HL-60 (cell line): Measurements from ENCODE around the gene SMARCC2.

ENCODE experiments used
- DNase-seq, 2 experiments: peaks; one replicate each; pipeline ENCODE4 v3.0.0-alpha.2; 2010 to 2020; ENCODE audit warnings: low read depth in 1 of 2, low spot score in 1 of 2
- H3K27ac ChIP-seq: fragments of 250-450 bp; sonication (Bioruptor Pico); replicated peaks from 2 replicates; pipeline ENCODE4 v1.5.1; 2020; ENCODE audit warnings: mild to moderate bottlenecking, moderate library complexity
- H3K27me3 ChIP-seq: fragments of 250-450 bp; sonication (Bioruptor Pico); 2 replicates; pipeline ENCODE4 v1.5.1; 2021; ENCODE audit warnings: mild to moderate bottlenecking, moderate library complexity; ENCODE audit not compliant: insufficient read depth, poor library complexity, severe bottlenecking
- H3K4me3 ChIP-seq: replicated peaks from 2 replicates; pipeline ENCODE4 v1.5.1; 2011; ENCODE audit warnings: mild to moderate bottlenecking, control low read depth, low read length; ENCODE audit not compliant: insufficient read depth
- GABPA ChIP-seq: IDR thresholded peaks from 2 replicates; pipeline ENCODE4 v1.6.1; 2012; ENCODE audit warnings: low read depth
- POLR2AphosphoS5 ChIP-seq: IDR thresholded peaks from 2 replicates; pipeline ENCODE4 v1.6.1; 2012; ENCODE audit warnings: low read depth
- SPI1 ChIP-seq: IDR thresholded peaks from 2 replicates; pipeline ENCODE4 v1.6.1; 2012; ENCODE audit warnings: low read depth, mild to moderate bottlenecking, borderline replicate concordance
- TF ChIP-seq, protein P1 (sequence below): IDR thresholded peaks from one replicate; pipeline ENCODE4 v1.5.1; 2011; ENCODE audit warnings: low read length, control low read depth, inconsistent platforms; ENCODE audit not compliant: insufficient read depth
- TF ChIP-seq, protein P2 (sequence below): IDR thresholded peaks from 2 replicates; pipeline ENCODE4 v1.6.1; 2012; ENCODE audit warnings: low read depth; ENCODE audit not compliant: insufficient replicate concordance

The SMARCC2 gene

DNA sequence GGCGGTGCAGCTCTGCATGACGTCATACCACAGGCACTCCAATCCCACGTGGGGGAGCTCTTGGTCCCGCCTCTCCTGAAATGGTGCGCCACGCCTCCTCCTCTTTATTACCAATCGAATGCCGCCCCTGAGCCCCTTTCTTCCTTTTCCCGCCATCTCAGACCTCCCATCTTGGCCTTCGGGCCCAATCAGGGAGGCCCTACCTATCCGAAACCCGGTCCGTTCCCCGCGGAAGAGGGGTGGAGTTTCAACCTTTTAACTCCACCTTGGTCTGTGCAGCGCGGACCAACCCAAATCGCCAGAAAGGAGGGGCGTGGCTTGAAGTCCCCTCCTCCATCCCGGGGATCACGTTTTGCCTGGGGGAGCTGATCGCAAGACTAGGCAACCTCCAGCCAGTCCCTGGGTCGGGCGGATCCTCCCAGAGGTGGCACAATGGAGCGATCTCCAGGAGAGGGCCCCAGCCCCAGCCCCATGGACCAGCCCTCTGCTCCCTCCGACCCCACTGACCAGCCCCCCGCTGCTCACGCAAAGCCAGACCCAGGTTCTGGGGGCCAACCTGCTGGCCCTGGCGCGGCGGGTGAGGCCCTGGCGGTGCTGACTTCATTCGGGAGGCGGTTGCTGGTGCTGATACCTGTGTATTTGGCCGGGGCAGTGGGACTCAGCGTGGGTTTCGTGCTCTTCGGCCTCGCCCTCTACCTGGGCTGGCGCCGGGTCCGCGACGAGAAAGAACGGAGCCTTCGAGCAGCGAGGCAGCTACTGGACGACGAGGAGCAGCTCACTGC, 61.2 kb downstream of the SMARCC2 start, which contains the start of gene ESYT1:
Gene ESYT1, plus strand, starts transcription at position 380 of the 782 bp plus-strand sequence. Its CDS starts 53 bp downstream, at position 433.
- H3K27me3 ChIP-seq = no peaks in the 10 kb centered on the region

DNA sequence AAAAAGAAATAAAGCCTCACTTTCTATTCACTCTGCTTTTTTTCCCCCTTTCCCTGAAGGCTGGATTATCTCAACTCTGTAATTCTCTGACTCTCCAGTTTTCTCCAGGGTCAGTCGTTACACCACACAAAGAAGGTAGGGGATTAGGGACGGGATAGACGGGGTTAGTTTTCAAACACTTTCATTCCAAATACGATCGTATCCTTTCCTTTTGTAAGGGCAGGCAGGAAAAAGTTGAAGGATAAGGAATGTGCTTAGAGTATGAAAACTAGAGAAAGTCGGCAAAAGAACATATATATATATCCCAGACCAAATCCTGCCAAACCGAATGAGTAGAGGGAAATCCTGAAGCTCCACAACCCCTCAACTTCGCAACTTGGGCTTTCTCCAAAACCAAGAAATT, 61.8 kb downstream of the SMARCC2 start:
- Histone ChIP-seq H3K4me3 (peak overlapping the region; percentile 12; the same call in 1 of the 2 replicates), H3K27me3 (no peaks in the 10 kb centered on the region), H3K27ac (peak overlapping the region; percentile 81)
- no peak for DNase-seq
- TF ChIP-seq GABPA (no peak), POLR2AphosphoS5 (no peak), SPI1 (no peak)
- TF ChIP-seq, protein P1, sequence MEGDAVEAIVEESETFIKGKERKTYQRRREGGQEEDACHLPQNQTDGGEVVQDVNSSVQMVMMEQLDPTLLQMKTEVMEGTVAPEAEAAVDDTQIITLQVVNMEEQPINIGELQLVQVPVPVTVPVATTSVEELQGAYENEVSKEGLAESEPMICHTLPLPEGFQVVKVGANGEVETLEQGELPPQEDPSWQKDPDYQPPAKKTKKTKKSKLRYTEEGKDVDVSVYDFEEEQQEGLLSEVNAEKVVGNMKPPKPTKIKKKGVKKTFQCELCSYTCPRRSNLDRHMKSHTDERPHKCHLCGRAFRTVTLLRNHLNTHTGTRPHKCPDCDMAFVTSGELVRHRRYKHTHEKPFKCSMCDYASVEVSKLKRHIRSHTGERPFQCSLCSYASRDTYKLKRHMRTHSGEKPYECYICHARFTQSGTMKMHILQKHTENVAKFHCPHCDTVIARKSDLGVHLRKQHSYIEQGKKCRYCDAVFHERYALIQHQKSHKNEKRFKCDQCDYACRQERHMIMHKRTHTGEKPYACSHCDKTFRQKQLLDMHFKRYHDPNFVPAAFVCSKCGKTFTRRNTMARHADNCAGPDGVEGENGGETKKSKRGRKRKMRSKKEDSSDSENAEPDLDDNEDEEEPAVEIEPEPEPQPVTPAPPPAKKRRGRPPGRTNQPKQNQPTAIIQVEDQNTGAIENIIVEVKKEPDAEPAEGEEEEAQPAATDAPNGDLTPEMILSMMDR = no peak
- TF ChIP-seq, protein P2, sequence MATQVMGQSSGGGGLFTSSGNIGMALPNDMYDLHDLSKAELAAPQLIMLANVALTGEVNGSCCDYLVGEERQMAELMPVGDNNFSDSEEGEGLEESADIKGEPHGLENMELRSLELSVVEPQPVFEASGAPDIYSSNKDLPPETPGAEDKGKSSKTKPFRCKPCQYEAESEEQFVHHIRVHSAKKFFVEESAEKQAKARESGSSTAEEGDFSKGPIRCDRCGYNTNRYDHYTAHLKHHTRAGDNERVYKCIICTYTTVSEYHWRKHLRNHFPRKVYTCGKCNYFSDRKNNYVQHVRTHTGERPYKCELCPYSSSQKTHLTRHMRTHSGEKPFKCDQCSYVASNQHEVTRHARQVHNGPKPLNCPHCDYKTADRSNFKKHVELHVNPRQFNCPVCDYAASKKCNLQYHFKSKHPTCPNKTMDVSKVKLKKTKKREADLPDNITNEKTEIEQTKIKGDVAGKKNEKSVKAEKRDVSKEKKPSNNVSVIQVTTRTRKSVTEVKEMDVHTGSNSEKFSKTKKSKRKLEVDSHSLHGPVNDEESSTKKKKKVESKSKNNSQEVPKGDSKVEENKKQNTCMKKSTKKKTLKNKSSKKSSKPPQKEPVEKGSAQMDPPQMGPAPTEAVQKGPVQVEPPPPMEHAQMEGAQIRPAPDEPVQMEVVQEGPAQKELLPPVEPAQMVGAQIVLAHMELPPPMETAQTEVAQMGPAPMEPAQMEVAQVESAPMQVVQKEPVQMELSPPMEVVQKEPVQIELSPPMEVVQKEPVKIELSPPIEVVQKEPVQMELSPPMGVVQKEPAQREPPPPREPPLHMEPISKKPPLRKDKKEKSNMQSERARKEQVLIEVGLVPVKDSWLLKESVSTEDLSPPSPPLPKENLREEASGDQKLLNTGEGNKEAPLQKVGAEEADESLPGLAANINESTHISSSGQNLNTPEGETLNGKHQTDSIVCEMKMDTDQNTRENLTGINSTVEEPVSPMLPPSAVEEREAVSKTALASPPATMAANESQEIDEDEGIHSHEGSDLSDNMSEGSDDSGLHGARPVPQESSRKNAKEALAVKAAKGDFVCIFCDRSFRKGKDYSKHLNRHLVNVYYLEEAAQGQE = no peak

More for the DNA sequence above, 61.2 kb downstream of the SMARCC2 start, which contains the start of gene ESYT1:
- Histone ChIP-seq H3K27ac (peak within 1 kb of the TSS; percentile 81), H3K4me3 (peak within 1 kb of the TSS; percentile 83)
- peak; percentile 100 for DNase-seq
- TF ChIP-seq SPI1 (no peak; the same call in 1 of the 2 replicates), GABPA (no peak), POLR2AphosphoS5 (peak; percentile 71; the same call in 1 of the 2 replicates)
- TF ChIP-seq, protein P2 = no peak
- TF ChIP-seq, protein P1 = no peak

DNA sequence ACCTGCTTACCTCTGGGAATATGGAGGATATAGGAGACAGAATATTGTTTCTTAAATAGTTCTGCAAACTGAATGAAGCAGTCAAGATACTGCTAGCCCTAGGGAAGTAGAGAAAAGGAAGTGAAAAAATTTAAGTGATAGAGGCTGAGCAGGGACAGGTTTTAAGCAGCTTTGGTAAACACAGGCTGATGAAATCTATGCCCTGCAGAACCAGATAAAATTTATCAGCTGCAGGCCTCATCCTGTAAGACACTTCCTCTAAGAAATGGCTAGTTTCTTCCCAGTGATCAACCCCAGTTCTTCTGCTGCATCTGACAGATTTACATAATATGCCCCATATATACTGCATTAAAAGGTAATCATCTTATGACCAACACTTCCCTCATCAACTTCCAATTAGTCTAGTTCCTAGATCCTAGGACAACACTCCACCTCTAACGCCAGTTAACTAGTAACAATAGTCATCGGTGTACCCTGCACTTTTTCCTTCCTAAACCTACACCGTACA, 62.5 kb downstream of the SMARCC2 start:
- TF ChIP-seq, protein P1 = no peak
- TF ChIP-seq GABPA (no peak), POLR2AphosphoS5 (peak; percentile 54), SPI1 (peak; percentile 92)
- TF ChIP-seq, protein P2 = no peak
- peak; percentile 77 to 78 for DNase-seq
- Histone ChIP-seq H3K27ac (peak overlapping the region; percentile 81), H3K4me3 (no peak overlapping the region), H3K27me3 (no peaks in the 10 kb centered on the region)
